ENCODE data around the gene EMILIN2.
"Not testable (repeated sequence)": the region's sequence is repeated elsewhere in the genome, so short reads cannot be mapped to it uniquely, and the experiment has no call there.

GRCh38 chr18:2836118-2836517, 10.7 kb upstream of the EMILIN2 start:
- not testable (repeated sequence) for TF ChIP-seq EZH2 (IDR thresholded peaks at IDR 0.05; ENCODE audit: borderline replicate concordance, insufficient read depth, low read depth, low read length, poor library complexity, severe bottlenecking); CTCF (IDR thresholded peaks at IDR 0.05)
